ENCODE data around the gene GTPBP1. TPM values are rescaled to one million over a fixed set of nuclear protein-coding genes. Genes with fewer than 3 reads are reported as not detected.
A peak's percentile ranks its signal among the peaks of the same experiment; 100 is the strongest.

GTPBP1 gene
- total and polyA plus RNA-seq, 11 donors: 15.6 to 45.3 (median 28.1) TPM

- Histone ChIP-seq H3K4me1 (peaks cover 0 to 46% (median 24%) of the 10 kb centered on the region in 12 donors), H3K36me3 (peaks cover 0 to 18% (median 11%) of the 10 kb centered on the region in 9 donors)
These were observed 51.1 kb downstream of the GTPBP1 start for GRCh38 chr22:38756711-38757463.

GRCh38 chr22:38757464-38757757, 51.7 kb downstream of the GTPBP1 start:
- intact Hi-C loops (cut with DNase I): loop anchor here in 1 of 10 donors (5.0 kb wide), 1 partner anchor 50 kb away; the partner anchor contains the start of gene GTPBP1
- peaks cover 0 to 13% (median 6%) of the 10 kb centered on the region in 9 donors for H3K36me3 ChIP-seq
- DNase-seq (no peak), ATAC-seq (no peak)
- H3K9me3 ChIP-seq: no peaks in the 10 kb centered on the region
- H3K4me1 ChIP-seq: peaks cover 0 to 41% (median 23%) of the 10 kb centered on the region in 12 donors
- H3K4me3 ChIP-seq: peak overlapping the region in 1 of 12 donors; percentile 85
- H3K27ac ChIP-seq: peak overlapping the region in 1 of 12 donors; percentile 98
- 78 to 87% (median 83%) methylated on average over 4 of the region's 4 CpGs for WGBS, 4 donors
- no peak for TF ChIP-seq POLR2A (IDR thresholded peaks at IDR 0.05)
- TF ChIP-seq, protein P1, sequence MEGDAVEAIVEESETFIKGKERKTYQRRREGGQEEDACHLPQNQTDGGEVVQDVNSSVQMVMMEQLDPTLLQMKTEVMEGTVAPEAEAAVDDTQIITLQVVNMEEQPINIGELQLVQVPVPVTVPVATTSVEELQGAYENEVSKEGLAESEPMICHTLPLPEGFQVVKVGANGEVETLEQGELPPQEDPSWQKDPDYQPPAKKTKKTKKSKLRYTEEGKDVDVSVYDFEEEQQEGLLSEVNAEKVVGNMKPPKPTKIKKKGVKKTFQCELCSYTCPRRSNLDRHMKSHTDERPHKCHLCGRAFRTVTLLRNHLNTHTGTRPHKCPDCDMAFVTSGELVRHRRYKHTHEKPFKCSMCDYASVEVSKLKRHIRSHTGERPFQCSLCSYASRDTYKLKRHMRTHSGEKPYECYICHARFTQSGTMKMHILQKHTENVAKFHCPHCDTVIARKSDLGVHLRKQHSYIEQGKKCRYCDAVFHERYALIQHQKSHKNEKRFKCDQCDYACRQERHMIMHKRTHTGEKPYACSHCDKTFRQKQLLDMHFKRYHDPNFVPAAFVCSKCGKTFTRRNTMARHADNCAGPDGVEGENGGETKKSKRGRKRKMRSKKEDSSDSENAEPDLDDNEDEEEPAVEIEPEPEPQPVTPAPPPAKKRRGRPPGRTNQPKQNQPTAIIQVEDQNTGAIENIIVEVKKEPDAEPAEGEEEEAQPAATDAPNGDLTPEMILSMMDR (IDR thresholded peaks at IDR 0.05): no peak
- H3K27me3 ChIP-seq: no peaks in the 10 kb centered on the region

More at GRCh38 chr22:38756711-38757463, 51.1 kb downstream of the GTPBP1 start:
- Histone ChIP-seq H3K27me3 (no peaks in the 10 kb centered on the region), H3K4me3 (peak overlapping the region in 9 of 12 donors; percentile 67 to 92 (median 80)), H3K9me3 (no peaks in the 10 kb centered on the region), H3K27ac (peak overlapping the region in 9 of 12 donors; percentile 92 to 99 (median 97))
- WGBS, 4 donors: 59 to 78% (median 63%) methylated on average over 17 of the region's 17 CpGs
- TF ChIP-seq POLR2A (IDR thresholded peaks at IDR 0.05): no peak
- TF ChIP-seq, protein P1 (IDR thresholded peaks at IDR 0.05): no peak
- intact Hi-C loops (cut with DNase I): loop anchor here in 1 of 10 donors (5.0 kb wide), 1 partner anchor 50 kb away; the partner anchor contains the start of gene GTPBP1
- ATAC-seq (no peak), DNase-seq (peak in 1 of 5 donors; percentile 34)

GRCh38 chr22:38758276-38758945, 52.7 kb downstream of the GTPBP1 start:
- ATAC-seq: no peak
- no peak overlapping the region for H3K4me3 ChIP-seq
- no peak for DNase-seq
- whole genome bisulfite sequencing, 4 donors: 60 to 78% (median 73%) methylated on average over 14 to 16 of the region's 16 CpGs
- peaks cover 0 to 3% (median 0%) of the 10 kb centered on the region in 9 donors for H3K36me3 ChIP-seq
- intact Hi-C loops (cut with DNase I): loop anchor here in 1 of 10 donors (5.0 kb wide), 1 partner anchor 51 kb away; the partner anchor contains the start of gene GTPBP1
- H3K9me3 ChIP-seq: no peaks in the 10 kb centered on the region
- H3K27me3 ChIP-seq: no peaks in the 10 kb centered on the region
- H3K4me1 ChIP-seq: peaks cover 0 to 31% (median 21%) of the 10 kb centered on the region in 12 donors
- no peak overlapping the region for H3K27ac ChIP-seq
- TF ChIP-seq, protein P1 (IDR thresholded peaks at IDR 0.05): no peak
- TF ChIP-seq POLR2A (IDR thresholded peaks at IDR 0.05): no peak

DNA sequence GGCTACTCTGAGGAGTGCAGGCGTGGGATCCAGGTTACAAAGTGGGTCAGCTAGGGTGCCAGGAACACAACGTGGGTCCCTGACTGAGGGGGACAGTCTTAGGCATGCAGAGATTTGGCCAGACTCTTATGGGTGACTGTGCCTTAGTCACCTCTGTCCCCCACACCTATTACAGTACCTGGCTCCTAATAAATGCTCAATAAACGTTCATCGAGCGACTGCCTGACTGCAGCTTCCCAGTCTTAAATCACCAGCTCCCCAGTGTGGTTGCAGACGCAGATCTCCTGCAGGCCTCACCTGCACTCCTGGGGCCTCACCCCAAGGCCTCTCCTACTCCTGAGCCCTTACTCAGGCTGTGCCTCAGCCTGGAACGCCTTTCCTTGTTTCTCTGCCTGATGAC, 53.3 kb downstream of the GTPBP1 start:
- peaks cover 0 to 25% (median 16%) of the 10 kb centered on the region in 12 donors for H3K4me1 ChIP-seq
- intact Hi-C loops (cut with DNase I): loop anchor here in 1 of 10 donors (5.0 kb wide), 1 partner anchor 52 kb away; the partner anchor contains the start of gene GTPBP1
- no peaks in the 10 kb centered on the region for H3K36me3 ChIP-seq
- no peak for DNase-seq
- TF ChIP-seq, protein P1 (IDR thresholded peaks at IDR 0.05): no peak
- no peak for TF ChIP-seq POLR2A (IDR thresholded peaks at IDR 0.05)
- no peak for ATAC-seq
- no peak overlapping the region for H3K4me3 ChIP-seq
- 81 to 86% (median 83%) methylated on average over 7 of the region's 7 CpGs for WGBS, 4 donors
- no peak overlapping the region for H3K27ac ChIP-seq
- no peaks in the 10 kb centered on the region for H3K27me3 ChIP-seq
- H3K9me3 ChIP-seq: no peaks in the 10 kb centered on the region

Data from heart left ventricle (tissue), 16 donors.